Stimulated activated CD4-positive, alpha-beta T cell treated with anti-CD3 and anti-CD28 coated beads, TNF-alpha, amount 100 ng/mL, for 24 hours (primary cell): ENCODE data around the gene CDHR3.
"Not testable (repeated sequence)": the region's sequence is repeated elsewhere in the genome, so short reads cannot be mapped to it uniquely, and the experiment has no call there.

Experiments used
- DNase-seq, 3 experiments: peaks; one replicate each; pipeline ENCODE4 v3.0.0-alpha.2; 2020; ENCODE audit warnings: low read depth in 3 of 3

The CDHR3 gene

GRCh38 chr7:105999256-105999655, 36.2 kb downstream of the CDHR3 start:
- no peak for DNase-seq

- DNase-seq, result no peak
Measured at GRCh38 chr7:106001196-106001595, 38.1 kb downstream of the CDHR3 start.

- DNase-seq, result no peak
Measured at GRCh38 chr7:106001886-106002285, 38.8 kb downstream of the CDHR3 start.

GRCh38 chr7:106003525-106004064, 40.5 kb downstream of the CDHR3 start:
- no peak for DNase-seq

- no peak for DNase-seq
Measured at GRCh38 chr7:106006906-106007305, 43.8 kb downstream of the CDHR3 start.

GRCh38 chr7:106007796-106008195, 44.7 kb downstream of the CDHR3 start:
- DNase-seq, result not testable (repeated sequence)

- DNase-seq, result peak; percentile 64 to 81 (median 71)
Measured at GRCh38 chr7:106009503-106010226, 46.6 kb downstream of the CDHR3 start.

GRCh38 chr7:106010331-106010730, 47.3 kb downstream of the CDHR3 start:
- DNase-seq, result no peak

GRCh38 chr7:106010866-106011265, 47.8 kb downstream of the CDHR3 start:
- DNase-seq, result no peak

GRCh38 chr7:106012184-106012583, 49.1 kb downstream of the CDHR3 start:
- DNase-seq, result no peak

- DNase-seq, result no peak
Measured at GRCh38 chr7:106012935-106013439, 49.9 kb downstream of the CDHR3 start.

- no peak for DNase-seq
Measured at GRCh38 chr7:106015381-106016218, 52.5 kb downstream of the CDHR3 start.

GRCh38 chr7:106016331-106016730, 53.3 kb downstream of the CDHR3 start:
- no peak for DNase-seq

GRCh38 chr7:106017657-106018056, 54.6 kb downstream of the CDHR3 start:
- DNase-seq, result no peak

GRCh38 chr7:106018566-106019469, 55.8 kb downstream of the CDHR3 start:
- DNase-seq, result no peak

- no peak for DNase-seq
Measured at GRCh38 chr7:106019470-106019820, 56.4 kb downstream of the CDHR3 start.

- DNase-seq, result no peak
Measured at GRCh38 chr7:106021151-106022067, 58.3 kb downstream of the CDHR3 start.

- peak in 2 of 3 experiments; percentile 26 to 58 for DNase-seq
Measured at GRCh38 chr7:106022193-106022821, 59.2 kb downstream of the CDHR3 start.

GRCh38 chr7:106023369-106024322, 60.6 kb downstream of the CDHR3 start:
- DNase-seq, result no peak
